HG03439 (cell line): Measurements from ENCODE around the gene SSX7.
"Not testable (repeated sequence)": the region's sequence is repeated elsewhere in the genome, so short reads cannot be mapped to it uniquely, and the experiment has no call there.

Source experiments
- ATAC-seq: cut with Tn5 transposase; IDR thresholded peaks from one replicate; pipeline ENCODE4 v1.9.1; 2021; ENCODE audit warnings: mild to moderate bottlenecking, moderate library complexity; ENCODE audit not compliant: unreplicated experiment

SSX7 gene, protein sequence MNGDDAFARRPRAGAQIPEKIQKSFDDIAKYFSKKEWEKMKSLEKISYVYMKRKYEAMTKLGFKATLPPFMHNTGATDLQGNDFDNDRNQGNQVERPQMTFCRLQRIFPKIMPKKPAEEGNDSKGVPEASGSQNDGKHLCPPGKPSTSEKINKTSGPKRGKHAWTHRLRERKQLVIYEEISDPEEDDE

GRCh38 chrX:52654800-52655199 is at the start of gene SSX7:
TSS of gene SSX7 (minus strand) at chrX:52654900. CDS start at chrX:52653472, 1,428 bp downstream.
- not testable (repeated sequence) for ATAC-seq

GRCh38 chrX:52692034-52692433 is 37.3 kb upstream of the SSX7 start:
- not testable (repeated sequence) for ATAC-seq

DNA sequence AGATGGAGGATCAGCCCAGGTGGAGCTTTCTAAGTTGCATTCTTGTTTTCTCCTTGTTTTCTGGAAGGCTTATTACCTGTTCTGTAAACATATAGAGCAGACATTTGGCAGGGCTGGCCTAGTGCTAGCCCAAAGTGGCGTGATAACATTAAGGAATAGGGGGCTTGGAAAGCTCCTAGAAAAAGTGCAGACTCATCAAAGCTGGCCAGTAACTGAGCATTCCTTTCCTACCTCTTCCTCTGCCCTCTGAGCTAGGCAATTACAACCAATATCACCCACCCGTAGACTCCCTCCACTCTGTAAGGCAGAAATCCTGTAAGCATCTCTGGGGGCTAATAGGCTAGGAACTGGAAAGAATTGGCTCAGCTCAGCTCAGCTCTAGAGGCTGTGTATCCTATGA is 7.5 kb upstream of the SSX7 start:
- ATAC-seq, result not testable (repeated sequence)

DNA sequence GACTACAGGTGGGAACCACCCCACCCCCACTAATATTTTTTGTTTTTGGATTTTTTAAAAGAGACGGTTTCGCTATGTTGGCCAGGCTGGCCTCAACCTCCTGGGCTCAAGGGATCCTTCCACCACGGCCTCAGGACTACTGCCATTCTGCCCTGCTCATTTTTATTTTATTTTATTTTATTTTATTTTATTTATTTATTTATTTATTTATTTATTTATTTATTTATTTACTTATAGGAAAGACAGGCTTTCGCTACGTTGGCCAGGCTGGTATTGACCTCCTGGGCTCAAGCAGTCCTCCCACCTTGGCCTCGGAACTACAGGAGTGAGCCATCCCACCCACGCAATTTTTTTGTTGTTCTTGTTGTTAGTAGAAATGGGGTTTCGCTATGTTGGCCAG is 775 bp upstream of the SSX7 start:
- not testable (repeated sequence) for ATAC-seq

- ATAC-seq, result not testable (repeated sequence)
Measured at GRCh38 chrX:52650676-52651075, 4.0 kb downstream of the SSX7 start.

DNA sequence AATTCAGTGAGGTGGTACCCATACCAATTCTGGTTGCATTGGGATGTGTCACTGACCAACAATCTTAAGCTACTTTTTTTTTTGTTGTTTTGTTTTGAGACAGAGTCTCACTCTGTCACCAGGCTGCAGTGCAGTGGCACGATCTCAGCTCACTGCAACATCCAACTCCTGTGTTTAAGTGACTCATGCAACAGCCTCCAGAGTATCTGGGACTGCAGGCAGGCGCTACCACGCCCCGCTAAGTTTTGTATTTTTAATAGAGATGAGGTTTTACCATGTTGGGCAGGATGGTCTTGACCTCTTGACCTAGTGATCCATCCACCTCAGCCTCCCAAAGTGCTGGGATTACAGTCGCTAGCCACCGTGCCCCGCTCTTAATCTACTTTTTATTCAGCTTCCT is 5.7 kb downstream of the SSX7 start:
- ATAC-seq, result not testable (repeated sequence)

DNA sequence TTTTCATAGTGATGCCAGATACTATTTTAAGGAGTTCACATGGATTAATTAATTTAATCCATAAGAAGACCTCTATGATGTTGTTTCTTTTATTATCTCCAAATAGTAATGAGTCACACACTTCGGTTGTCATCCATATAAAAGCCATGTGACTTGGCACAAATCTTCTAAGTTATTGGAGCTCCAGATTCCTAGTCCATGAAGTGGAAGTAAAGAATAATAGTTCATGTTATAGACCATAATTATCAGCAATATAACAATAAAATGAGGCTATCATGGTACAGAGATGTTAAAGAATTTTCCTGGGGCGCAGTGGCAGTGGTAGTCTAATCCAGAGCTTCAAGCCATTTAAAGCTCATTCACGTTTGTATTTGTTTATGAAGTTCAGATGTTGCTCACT is 26.2 kb downstream of the SSX7 start:
- not testable (repeated sequence) for ATAC-seq

- not testable (repeated sequence) for ATAC-seq
Measured at GRCh38 chrX:52620661-52621060, 34.0 kb downstream of the SSX7 start.

DNA sequence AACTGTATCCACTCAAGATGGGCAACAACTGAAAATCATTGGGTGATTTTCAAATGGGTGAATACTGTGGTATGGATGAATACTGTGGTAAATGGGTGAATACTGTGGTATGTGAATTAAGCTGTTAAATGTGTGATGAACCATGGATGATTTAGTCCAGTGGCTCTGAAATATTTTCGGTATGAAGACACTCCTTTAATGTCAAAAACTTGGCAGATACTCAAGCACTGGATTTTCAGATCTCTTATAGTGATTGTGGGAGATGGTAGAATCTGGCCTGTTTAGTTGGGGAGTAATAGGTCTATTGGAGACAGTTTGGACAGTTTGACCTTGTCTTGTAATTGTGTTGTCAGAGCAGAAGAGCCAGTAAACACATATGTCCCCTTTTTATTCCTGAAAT is 45.7 kb downstream of the SSX7 start:
- ATAC-seq, result no peak

- ATAC-seq, result not testable (repeated sequence)
Measured at GRCh38 chrX:52603151-52603550, 51.5 kb downstream of the SSX7 start.

- ATAC-seq, result no peak
Measured at GRCh38 chrX:52598886-52599285, 55.8 kb downstream of the SSX7 start.

- ATAC-seq, result no peak
Measured at GRCh38 chrX:52594658-52595057, 60.0 kb downstream of the SSX7 start.
